ENCODE results near the gene U2AF1L4.

U2AF1L4 gene

GRCh38 chr19:35742121-35742724 is 3.0 kb downstream of the U2AF1L4 start, which contains the start of gene IGFLR1:
TSS of gene IGFLR1 (minus strand) at chr19:35742452. CDS start at chr19:35741180, 1,272 bp downstream.
- in situ Hi-C loops (cut with MboI; ENCODE audit: low sequenced_read_pairs): no loop called here

DNA sequence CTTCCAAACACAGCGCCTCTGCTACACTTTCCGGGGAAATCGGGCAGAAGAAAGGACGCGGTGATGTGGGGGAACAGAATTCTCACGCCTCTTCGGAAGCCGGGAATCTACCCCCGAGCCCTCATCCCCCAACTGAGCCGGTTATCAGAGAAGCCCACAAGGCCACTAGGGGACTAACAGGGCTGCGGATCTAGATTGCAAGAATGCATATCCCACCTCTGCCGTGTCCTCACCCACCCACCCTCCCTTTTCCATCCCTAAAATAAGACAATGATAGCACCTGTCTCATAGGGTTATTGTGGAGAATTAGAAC is 4.1 kb downstream of the U2AF1L4 start:
- in situ Hi-C loops (cut with MboI; ENCODE audit: low sequenced_read_pairs): no loop called here

DNA sequence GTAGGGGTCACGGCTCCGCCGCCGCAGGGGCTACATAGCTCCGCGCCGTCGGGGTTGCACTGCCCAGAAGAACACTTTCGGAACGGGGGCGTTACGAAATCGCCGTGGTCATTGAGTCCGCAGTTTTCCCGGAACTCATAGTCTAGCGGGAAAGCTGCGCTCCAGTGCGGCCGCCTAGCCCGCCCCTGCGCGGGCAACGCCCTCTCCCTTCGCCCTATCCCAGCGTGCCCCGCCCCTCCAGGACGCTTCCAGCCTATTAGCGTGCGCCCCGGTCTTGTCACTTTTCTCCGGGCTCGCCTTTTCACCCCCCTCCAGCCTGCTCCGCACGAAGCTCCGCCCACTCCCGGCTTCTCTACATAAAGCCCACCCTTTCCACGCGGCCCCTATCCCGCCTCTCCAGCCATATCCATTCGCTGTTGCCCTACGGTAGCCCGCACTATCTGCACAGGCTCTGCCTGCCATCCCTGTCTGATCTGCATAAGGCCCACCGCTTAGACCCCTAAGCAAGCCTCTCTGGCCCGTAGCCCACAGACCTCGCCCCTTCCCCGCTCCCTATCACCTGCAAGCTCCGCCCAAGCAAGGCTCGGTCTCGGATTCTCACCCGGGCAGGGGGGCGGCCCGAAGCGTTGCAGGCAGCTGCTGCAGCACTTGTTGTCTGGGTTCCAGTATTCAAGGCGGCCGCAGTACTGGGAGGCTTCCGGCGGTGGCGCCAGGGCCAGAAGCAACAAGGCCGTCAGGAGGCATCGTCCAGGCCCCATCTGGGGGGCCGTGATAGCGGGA is 4.6 kb downstream of the U2AF1L4 start:
- in situ Hi-C loops (cut with MboI; ENCODE audit: low sequenced_read_pairs): no loop called here

- in situ Hi-C loops (cut with MboI; ENCODE audit: low sequenced_read_pairs): no loop called here
These were observed 5.2 kb downstream of the U2AF1L4 start for GRCh38 chr19:35740108-35740422.

GRCh38 chr19:35739275-35740107 is 5.7 kb downstream of the U2AF1L4 start:
- in situ Hi-C loops (cut with MboI; ENCODE audit: low sequenced_read_pairs): no loop called here

- in situ Hi-C loops (cut with MboI; ENCODE audit: low sequenced_read_pairs): no loop called here
These were observed 6.4 kb downstream of the U2AF1L4 start for GRCh38 chr19:35738887-35739229.

GRCh38 chr19:35738021-35738886 is 7.0 kb downstream of the U2AF1L4 start:
- in situ Hi-C loops (cut with MboI; ENCODE audit: low sequenced_read_pairs): no loop called here

DNA sequence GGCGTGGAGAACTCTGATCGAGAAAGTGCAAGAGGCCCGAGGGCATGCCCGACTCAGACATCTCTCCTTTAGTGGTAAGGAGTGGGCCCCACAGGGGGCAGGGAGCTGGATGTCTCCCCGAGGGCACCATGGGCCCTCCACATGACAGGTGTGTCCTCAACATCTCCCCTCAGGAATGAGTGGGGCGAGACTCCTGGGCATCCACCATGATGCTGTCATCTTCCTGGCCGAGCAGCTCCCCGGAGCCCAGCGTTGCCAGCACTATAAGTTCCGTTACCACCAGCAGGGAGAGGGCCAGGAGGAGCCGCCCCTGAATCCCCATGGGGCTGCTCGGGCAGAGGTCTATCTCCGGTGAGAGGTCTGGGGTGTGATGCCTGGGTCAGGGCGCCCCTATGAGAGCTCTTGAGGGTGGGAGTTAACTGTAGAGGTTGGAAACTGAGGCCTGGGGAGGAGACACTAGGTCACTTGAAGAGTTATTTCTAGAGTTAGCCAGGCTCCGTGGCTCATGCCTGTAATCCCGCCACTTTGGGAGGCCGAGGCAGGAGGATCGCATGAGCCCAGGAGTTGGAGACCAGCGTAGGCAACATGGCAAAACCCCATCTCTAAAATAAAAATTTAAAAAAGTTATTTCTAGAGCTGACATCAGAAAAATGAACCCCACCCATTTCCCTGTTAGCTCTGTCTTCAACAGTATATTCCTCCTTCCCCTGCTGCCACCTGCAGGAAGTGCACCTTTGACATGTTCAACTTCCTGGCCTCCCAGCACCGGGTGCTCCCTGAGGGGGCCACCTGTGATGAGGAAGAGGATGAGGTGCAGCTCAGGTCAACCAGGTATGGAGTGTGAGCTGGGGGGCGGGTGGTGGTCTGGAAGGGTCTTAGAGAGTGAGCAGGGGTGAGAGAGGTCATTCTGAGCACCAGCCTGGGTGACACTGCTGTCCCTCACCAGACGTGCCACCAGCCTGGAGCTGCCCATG is 8.0 kb downstream of the U2AF1L4 start:
- in situ Hi-C loops (cut with MboI; ENCODE audit: low sequenced_read_pairs): no loop called here

DNA sequence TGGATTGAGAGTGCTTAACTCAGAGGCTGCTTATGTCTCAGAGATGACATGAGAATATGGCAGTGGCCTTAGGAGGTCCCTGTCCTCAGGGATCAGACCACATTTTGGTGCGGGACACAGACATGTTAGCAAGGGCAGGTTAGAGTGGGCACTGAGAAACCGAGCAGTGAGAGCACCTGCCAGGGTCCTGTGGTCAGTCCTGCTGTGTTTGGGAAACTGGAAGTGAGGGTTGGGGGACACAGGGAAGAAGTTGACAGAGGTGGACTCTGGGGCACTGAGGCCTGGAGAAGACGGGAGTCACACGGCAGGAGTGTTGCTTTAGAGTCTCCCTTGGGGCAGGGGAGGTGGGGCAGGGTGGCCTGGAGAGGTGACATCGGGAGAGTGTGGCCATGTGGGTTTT is 10.3 kb downstream of the U2AF1L4 start:
- in situ Hi-C loops (cut with MboI; ENCODE audit: low sequenced_read_pairs): no loop called here

GRCh38 chr19:35734273-35734672 is 10.9 kb downstream of the U2AF1L4 start:
- in situ Hi-C loops (cut with MboI; ENCODE audit: low sequenced_read_pairs): no loop called here

- in situ Hi-C loops (cut with MboI; ENCODE audit: low sequenced_read_pairs): no loop called here
These were observed 11.8 kb downstream of the U2AF1L4 start for GRCh38 chr19:35733180-35734125.

DNA sequence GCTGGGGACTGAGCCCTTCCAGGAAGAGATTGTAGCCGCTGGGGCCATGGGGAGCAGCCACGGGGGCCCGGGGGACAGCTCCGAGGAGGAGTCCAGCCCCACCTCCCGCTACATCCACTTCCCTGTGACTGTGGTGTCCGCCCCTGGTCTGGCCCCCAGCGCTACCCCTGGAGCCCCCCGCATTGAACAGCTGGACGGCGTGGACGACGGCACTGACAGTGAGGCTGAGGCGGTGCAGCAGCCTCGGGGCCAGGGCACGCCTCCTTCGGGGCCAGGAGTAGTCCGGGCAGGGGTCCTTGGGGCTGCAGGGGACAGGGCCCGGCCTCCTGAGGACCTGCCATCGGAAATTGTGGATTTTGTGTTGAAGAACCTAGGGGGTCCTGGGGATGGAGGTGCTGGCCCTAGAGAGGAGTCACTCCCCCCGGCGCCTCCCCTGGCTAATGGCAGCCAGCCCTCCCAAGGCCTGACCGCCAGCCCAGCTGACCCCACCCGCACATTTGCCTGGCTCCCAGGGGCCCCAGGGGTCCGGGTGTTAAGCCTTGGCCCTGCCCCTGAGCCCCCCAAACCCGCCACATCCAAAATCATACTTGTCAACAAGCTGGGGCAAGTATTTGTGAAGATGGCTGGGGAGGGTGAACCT is 12.6 kb downstream of the U2AF1L4 start:
- in situ Hi-C loops (cut with MboI; ENCODE audit: low sequenced_read_pairs): no loop called here

- in situ Hi-C loops (cut with MboI; ENCODE audit: low sequenced_read_pairs): no loop called here
These were observed 13.3 kb downstream of the U2AF1L4 start for GRCh38 chr19:35731779-35732405.

DNA sequence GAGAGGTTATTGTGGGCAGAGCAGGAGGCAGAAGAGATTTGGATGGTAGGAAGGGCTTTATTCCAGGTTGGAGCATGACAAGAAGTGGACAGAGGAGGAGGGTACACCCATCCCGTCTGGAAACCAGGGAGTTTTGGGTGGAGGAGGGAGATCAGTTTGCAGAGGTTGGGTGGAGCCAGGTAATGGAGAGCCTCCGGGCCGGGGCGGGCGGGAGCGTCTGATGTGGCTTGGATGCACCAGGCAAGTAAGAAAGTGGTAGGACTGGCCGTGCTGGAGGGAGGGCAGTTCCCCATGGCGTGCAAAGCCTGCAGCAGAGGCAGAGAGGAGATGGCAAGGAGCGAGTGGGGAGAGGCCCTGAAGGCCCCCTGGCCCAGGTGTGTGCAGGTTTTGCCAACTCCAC is 13.9 kb downstream of the U2AF1L4 start:
- in situ Hi-C loops (cut with MboI; ENCODE audit: low sequenced_read_pairs): no loop called here

- in situ Hi-C loops (cut with MboI; ENCODE audit: low sequenced_read_pairs): no loop called here
These were observed 14.9 kb downstream of the U2AF1L4 start for GRCh38 chr19:35730326-35730725.

GRCh38 chr19:35729763-35730162 is 15.5 kb downstream of the U2AF1L4 start:
- in situ Hi-C loops (cut with MboI; ENCODE audit: low sequenced_read_pairs): no loop called here

- in situ Hi-C loops (cut with MboI; ENCODE audit: low sequenced_read_pairs): no loop called here
These were observed 16.2 kb downstream of the U2AF1L4 start for GRCh38 chr19:35729021-35729420.

All from hTERT RPE-1 (cell line).